IMR-90 (cell line): ENCODE data around the gene ZNF480.

ENCODE experiments used
- CEBPB ChIP-seq: IDR thresholded peaks from 2 replicates; pipeline ENCODE4 v1.6.1; 2012; ENCODE audit warnings: low read depth, low read length, improper control_type of control experiment
- CTCF ChIP-seq: conservative IDR thresholded peaks from 2 replicates; pipeline ENCODE4 v1.5.1; 2012; ENCODE audit warnings: mild to moderate bottlenecking, low read depth, low read length, improper control_type of control experiment
- ELK1 ChIP-seq: fragments of 150-350 bp; IDR thresholded peaks from 2 replicates; pipeline ENCODE4 v1.6.1; 2016; ENCODE audit warnings: low read depth, mild to moderate bottlenecking, low read length, moderate library complexity, borderline replicate concordance
- FOS ChIP-seq: fragments of 150-350 bp; IDR thresholded peaks from 2 replicates; pipeline ENCODE4 v1.6.1; 2016; ENCODE audit warnings: low read depth, low read length
- MAFK ChIP-seq: IDR thresholded peaks from 2 replicates; pipeline ENCODE4 v1.6.1; 2012; ENCODE audit warnings: low read depth, low read length, improper control_type of control experiment
- MAZ ChIP-seq: IDR thresholded peaks from 2 replicates; pipeline ENCODE4 v1.6.1; 2012; ENCODE audit warnings: low read depth, mild to moderate bottlenecking, low read length, improper control_type of control experiment, moderate library complexity, borderline replicate concordance
- NFE2L2 ChIP-seq: fragments of 150-350 bp; IDR thresholded peaks from 2 replicates; pipeline ENCODE4 v1.6.1; 2016; ENCODE audit warnings: low read depth, mild to moderate bottlenecking, low read length
- POLR2A ChIP-seq: IDR thresholded peaks from 2 replicates; pipeline ENCODE4 v1.6.1; 2012; ENCODE audit warnings: mild to moderate bottlenecking, low read depth, low read length
- RAD21 ChIP-seq: IDR thresholded peaks from 2 replicates; pipeline ENCODE4 v1.6.1; 2012; ENCODE audit warnings: low read length, improper control_type of control experiment
- RCOR1 ChIP-seq: IDR thresholded peaks from 2 replicates; pipeline ENCODE4 v1.6.1; 2012; ENCODE audit warnings: mild to moderate bottlenecking, low read length, improper control_type of control experiment; ENCODE audit not compliant: insufficient replicate concordance
- SMC3 ChIP-seq: fragments of 150-350 bp; IDR thresholded peaks from 2 replicates; pipeline ENCODE4 v1.6.1; 2016; ENCODE audit warnings: low read depth, mild to moderate bottlenecking, antibody characterized with exemption, low read length, moderate library complexity
- USF2 ChIP-seq: fragments of 150-350 bp; IDR thresholded peaks from 2 replicates; pipeline ENCODE4 v1.6.1; 2017; ENCODE audit warnings: mild to moderate bottlenecking, antibody characterized with exemption, low read length, low read depth

GRCh38 chr19:52248241-52248640 lies 48.7 kb upstream of the ZNF480 start:
- no peak for TF ChIP-seq USF2
- peak; percentile 65 for TF ChIP-seq CTCF
- no peak for TF ChIP-seq FOS
- no peak for TF ChIP-seq POLR2A
- TF ChIP-seq CEBPB, result no peak
- no peak for TF ChIP-seq MAFK
- peak; percentile 65 for TF ChIP-seq RAD21
- no peak for TF ChIP-seq RCOR1
- no peak for TF ChIP-seq NFE2L2
- TF ChIP-seq MAZ, result no peak
- TF ChIP-seq ELK1, result no peak
- peak; percentile 54 for TF ChIP-seq SMC3
